Activated B cell treated with CpG ODN at 0.5 μM for 24 hours (primary cell): ENCODE measurements around the gene DOCK2. TPM values are rescaled to one million over a fixed set of nuclear protein-coding genes. Genes with fewer than 3 reads are reported as not detected.

Experiments
- ATAC-seq: fragments of 200-7000 bp; cut with Tn5 transposase; one replicate; pipeline ENCODE4 v1.10.0; 2021; ENCODE audit warnings: low read depth, mild to moderate bottlenecking, moderate library complexity
- CTCF ChIA-PET: fragments of 350-600 bp; sonication (Branson Sonifier 250); formaldehyde crosslinking; loops from one replicate; lab custom pipeline; 2021; ENCODE audit warnings: antibody characterized with exemption; lab: Charles Lee
- POLR2A ChIA-PET: fragments of 350-600 bp; sonication (Branson Sonifier 250); formaldehyde crosslinking; loops from one replicate; lab custom pipeline; 2021; ENCODE audit warnings: antibody characterized with exemption; lab: Charles Lee
- DNase-seq: peaks from one replicate; pipeline ENCODE4 v3.0.0; 2022
- H3K27ac Mint-ChIP-seq: one replicate; pipeline ENCODE4 v1.8.0; 2020; ENCODE audit warnings: mixed read lengths
- H3K27me3 Mint-ChIP-seq: one replicate; pipeline ENCODE4 v1.8.0; 2021; ENCODE audit warnings: mixed read lengths
- H3K36me3 Mint-ChIP-seq: one replicate; pipeline ENCODE4 v1.8.0; 2021; ENCODE audit warnings: low read depth, mixed read lengths
- H3K4me1 Mint-ChIP-seq: one replicate; pipeline ENCODE4 v1.8.0; 2021; ENCODE audit warnings: mixed read lengths
- H3K4me3 Mint-ChIP-seq: one replicate; pipeline ENCODE4 v1.8.0; 2020; ENCODE audit warnings: mild to moderate bottlenecking, mixed read lengths
- H3K9me3 Mint-ChIP-seq: one replicate; pipeline ENCODE4 v1.8.0; 2020; ENCODE audit warnings: mixed read lengths
- intact Hi-C: fragments of 100-400 bp; cut with micrococcal nuclease; formaldehyde crosslinking; loops from one replicate; pipeline ENCODE4 v1.15.1; 2024
- total RNA-seq: library from RNA; stranded (reverse); gene quantifications from 2 replicates; pipeline ENCODE4 v1.2.3, GENCODE V29; 2022
- TF ChIP-seq, protein P1 (sequence below): fragments of 200-600 bp; IDR thresholded peaks from one replicate; pipeline ENCODE4 v1.8.0; 2022; ENCODE audit warnings: antibody characterized with exemption, mild to moderate bottlenecking

Gene DOCK2
- total RNA-seq, 1 donor from 2014 or later: 344 TPM

DNA sequence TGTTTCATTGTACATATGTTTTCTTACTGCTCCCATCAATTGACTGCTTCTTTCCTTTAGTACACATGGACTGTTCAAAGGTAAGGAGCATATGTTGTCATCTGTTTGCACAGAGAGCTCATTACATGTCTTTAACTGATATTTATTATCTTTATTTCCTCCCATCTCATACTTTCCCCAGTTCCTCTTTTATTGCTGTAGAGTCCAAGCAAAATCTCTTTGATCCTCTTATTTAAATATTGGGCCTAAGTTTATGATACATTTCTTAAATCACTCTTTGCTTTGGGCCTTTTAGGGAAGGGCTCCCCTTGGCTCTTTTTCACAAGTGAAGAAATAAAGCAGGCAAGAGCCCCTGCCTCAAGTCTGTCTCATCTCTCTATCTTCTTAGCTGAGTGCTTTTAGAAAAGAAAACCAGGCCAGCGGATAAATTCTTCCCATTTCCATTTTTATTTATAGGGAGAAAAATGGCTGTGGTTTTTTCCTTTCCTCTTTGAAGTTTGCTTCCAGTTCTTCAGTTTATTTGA is 152.4 kb downstream of the DOCK2 start:
- Mint-ChIP-seq H3K36me3 (peaks cover 80% of the 10 kb centered on the region), H3K27me3 (no peaks in the 10 kb centered on the region), H3K4me3 (no peak overlapping the region), H3K4me1 (no peaks in the 10 kb centered on the region), H3K27ac (no peak overlapping the region), H3K9me3 (no peaks in the 10 kb centered on the region)
- POLR2A ChIA-PET: no interaction called here
- intact Hi-C loops: no loop called here
- CTCF ChIA-PET: no interaction called here
- TF ChIP-seq, protein P1, sequence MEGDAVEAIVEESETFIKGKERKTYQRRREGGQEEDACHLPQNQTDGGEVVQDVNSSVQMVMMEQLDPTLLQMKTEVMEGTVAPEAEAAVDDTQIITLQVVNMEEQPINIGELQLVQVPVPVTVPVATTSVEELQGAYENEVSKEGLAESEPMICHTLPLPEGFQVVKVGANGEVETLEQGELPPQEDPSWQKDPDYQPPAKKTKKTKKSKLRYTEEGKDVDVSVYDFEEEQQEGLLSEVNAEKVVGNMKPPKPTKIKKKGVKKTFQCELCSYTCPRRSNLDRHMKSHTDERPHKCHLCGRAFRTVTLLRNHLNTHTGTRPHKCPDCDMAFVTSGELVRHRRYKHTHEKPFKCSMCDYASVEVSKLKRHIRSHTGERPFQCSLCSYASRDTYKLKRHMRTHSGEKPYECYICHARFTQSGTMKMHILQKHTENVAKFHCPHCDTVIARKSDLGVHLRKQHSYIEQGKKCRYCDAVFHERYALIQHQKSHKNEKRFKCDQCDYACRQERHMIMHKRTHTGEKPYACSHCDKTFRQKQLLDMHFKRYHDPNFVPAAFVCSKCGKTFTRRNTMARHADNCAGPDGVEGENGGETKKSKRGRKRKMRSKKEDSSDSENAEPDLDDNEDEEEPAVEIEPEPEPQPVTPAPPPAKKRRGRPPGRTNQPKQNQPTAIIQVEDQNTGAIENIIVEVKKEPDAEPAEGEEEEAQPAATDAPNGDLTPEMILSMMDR: no peak
- DNase-seq: no peak
- ATAC-seq: no peak

DNA sequence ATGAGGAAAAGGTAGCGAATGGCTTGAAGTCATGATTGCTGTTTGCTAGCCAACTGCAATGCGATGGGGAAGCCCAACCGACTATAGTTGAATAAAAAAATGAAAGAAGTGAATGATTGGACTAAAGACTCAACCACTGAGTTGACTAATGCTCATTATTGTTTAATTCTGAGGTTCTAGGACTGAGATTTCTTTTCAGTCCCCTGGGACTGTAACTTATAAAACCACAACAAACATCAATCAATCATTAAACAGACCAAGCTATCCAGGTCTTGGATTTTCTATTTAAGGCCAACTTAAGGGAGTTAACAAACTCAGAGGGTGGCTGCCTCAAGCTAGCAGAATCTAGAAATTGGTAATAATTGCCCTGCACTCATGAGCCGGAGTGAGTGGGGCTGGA is 154.2 kb downstream of the DOCK2 start:
- intact Hi-C loops: no loop called here
- POLR2A ChIA-PET: no interaction called here
- no peak overlapping the region for H3K4me3 Mint-ChIP-seq
- ATAC-seq (no peak), DNase-seq (no peak)
- H3K9me3 Mint-ChIP-seq: no peaks in the 10 kb centered on the region
- H3K27ac Mint-ChIP-seq: no peak overlapping the region
- TF ChIP-seq, protein P1: no peak
- no peaks in the 10 kb centered on the region for H3K27me3 Mint-ChIP-seq
- H3K36me3 Mint-ChIP-seq: peaks cover 82% of the 10 kb centered on the region
- CTCF ChIA-PET: no interaction called here
- H3K4me1 Mint-ChIP-seq: no peaks in the 10 kb centered on the region

GRCh38 chr5:169795338-169795737 is 158.3 kb downstream of the DOCK2 start:
- TF ChIP-seq, protein P1: no peak
- H3K4me1 Mint-ChIP-seq: no peaks in the 10 kb centered on the region
- peaks cover 82% of the 10 kb centered on the region for H3K36me3 Mint-ChIP-seq
- CTCF ChIA-PET: no interaction called here
- ATAC-seq (no peak), DNase-seq (no peak)
- no peak overlapping the region for H3K4me3 Mint-ChIP-seq
- no peaks in the 10 kb centered on the region for H3K27me3 Mint-ChIP-seq
- no peaks in the 10 kb centered on the region for H3K9me3 Mint-ChIP-seq
- POLR2A ChIA-PET: no interaction called here
- H3K27ac Mint-ChIP-seq: no peak overlapping the region
- intact Hi-C loops: no loop called here

GRCh38 chr5:169796731-169797130 is 159.7 kb downstream of the DOCK2 start:
- H3K9me3 Mint-ChIP-seq: no peaks in the 10 kb centered on the region
- H3K4me1 Mint-ChIP-seq: peaks cover 2% of the 10 kb centered on the region
- intact Hi-C loops: no loop called here
- H3K27me3 Mint-ChIP-seq: no peaks in the 10 kb centered on the region
- CTCF ChIA-PET: no interaction called here
- POLR2A ChIA-PET: interaction anchor here (0.5 kb wide), 1 partner anchor 18 kb away, joined by 3 read pairs; no protein-coding TSS in a partner anchor
- H3K27ac Mint-ChIP-seq: no peak overlapping the region
- H3K4me3 Mint-ChIP-seq: no peak overlapping the region
- H3K36me3 Mint-ChIP-seq: peaks cover 81% of the 10 kb centered on the region
- TF ChIP-seq, protein P1: no peak
- DNase-seq (no peak), ATAC-seq (no peak)

- DNase-seq: no peak
- no peak overlapping the region for H3K27ac Mint-ChIP-seq
- no peak overlapping the region for H3K4me3 Mint-ChIP-seq
- no peaks in the 10 kb centered on the region for H3K27me3 Mint-ChIP-seq
- TF ChIP-seq, protein P1: no peak
- intact Hi-C loops: no loop called here
- peaks cover 78% of the 10 kb centered on the region for H3K36me3 Mint-ChIP-seq
- H3K9me3 Mint-ChIP-seq: no peaks in the 10 kb centered on the region
- ChIA-PET POLR2A (no interaction called here), CTCF (no interaction called here)
- peaks cover 2% of the 10 kb centered on the region for H3K4me1 Mint-ChIP-seq
- ATAC-seq: no peak
Observed at GRCh38 chr5:169797577-169797976, 160.5 kb downstream of the DOCK2 start.
